Neural cell (in vitro differentiated cells): ENCODE results near the gene NCLN. TPM values are rescaled to one million over a fixed set of nuclear protein-coding genes. Genes with fewer than 3 reads are reported as not detected.

Source experiments
- H2AFZ ChIP-seq: fragments of 200-600, 300-800 bp; sonication (generic), shearing (Covaris generic); 2 replicates; pipeline ENCODE4 v1.6.0; 2014; ENCODE audit warnings: low read depth, mild to moderate bottlenecking, antibody characterized with exemption, low read length, moderate library complexity
- H3F3A ChIP-seq: fragments of 200-600 bp; shearing (Covaris generic); 2 replicates; pipeline ENCODE4 v1.6.1; 2016; ENCODE audit warnings: mild to moderate bottlenecking, moderate library complexity, mixed read lengths, antibody characterized with exemption, low read length; ENCODE audit not compliant: insufficient read depth, poor library complexity, severe bottlenecking
- H3K27ac ChIP-seq: fragments of 200-600, 300-800 bp; sonication (generic), shearing (Covaris generic); 2 replicates; pipeline ENCODE4 v1.5.1; 2014; ENCODE audit warnings: mild to moderate bottlenecking, low read length, moderate library complexity
- H3K27me3 ChIP-seq: fragments of 300-800, 200-600 bp; sonication (generic), shearing (Covaris generic); 2 replicates; pipeline ENCODE4 v1.6.0; 2014; ENCODE audit warnings: mild to moderate bottlenecking, low read depth, low read length, moderate library complexity; ENCODE audit not compliant: insufficient read depth
- H3K36me3 ChIP-seq: fragments of 300-800, 200-600 bp; sonication (generic), shearing (Covaris generic); 2 replicates; pipeline ENCODE4 v1.5.1; 2014; ENCODE audit warnings: mild to moderate bottlenecking, antibody characterized with exemption, low read length, moderate library complexity; ENCODE audit not compliant: insufficient read depth
- H3K4me2 ChIP-seq: fragments of 300-800, 200-600 bp; sonication (generic), shearing (Covaris generic); 2 replicates; pipeline ENCODE4 v1.6.0; 2014; ENCODE audit warnings: mild to moderate bottlenecking, low read length
- H3K4me3 ChIP-seq: fragments of 300-800, 200-600 bp; sonication (generic), shearing (Covaris generic); 2 replicates; pipeline ENCODE4 v1.5.1; 2014; ENCODE audit warnings: mild to moderate bottlenecking, low read length, moderate library complexity
- H3K79me2 ChIP-seq: fragments of 200-600 bp; shearing (Covaris generic); replicated peaks from 2 replicates; pipeline ENCODE4 v1.6.0; 2014; ENCODE audit warnings: mild to moderate bottlenecking, low read length, moderate library complexity; ENCODE audit not compliant: insufficient read depth
- H3K9ac ChIP-seq: fragments of 300-800, 200-600 bp; sonication (generic), shearing (Covaris generic); 2 replicates; pipeline ENCODE4 v1.6.1; 2016; ENCODE audit warnings: mild to moderate bottlenecking, low read length, mixed read lengths
- H3K9me2 ChIP-seq: fragments of 200-600 bp; shearing (Covaris generic); 2 replicates; pipeline ENCODE4 v1.6.1; 2016; ENCODE audit warnings: mild to moderate bottlenecking, low read length, mixed read lengths; ENCODE audit not compliant: insufficient read depth
- H3K9me3 ChIP-seq: fragments of 200-600, 300-800 bp; sonication (generic), shearing (Covaris generic); 2 replicates; pipeline ENCODE4 v1.6.1; 2016; ENCODE audit warnings: mild to moderate bottlenecking, mixed run types, low read length, moderate library complexity, mixed read lengths
- H4K20me1 ChIP-seq: fragments of 200-600 bp; shearing (Covaris generic); 2 replicates; pipeline ENCODE4 v1.6.1; 2016; ENCODE audit warnings: mild to moderate bottlenecking, mixed run types; ENCODE audit not compliant: insufficient read depth
- EP300 ChIP-seq: fragments of 450-650 bp; conservative IDR thresholded peaks from 2 replicates; pipeline ENCODE4 v1.6.1; 2014; ENCODE audit warnings: antibody characterized with exemption, mild to moderate bottlenecking, moderate library complexity; ENCODE audit not compliant: poor library complexity, severe bottlenecking
- EZH2 ChIP-seq: fragments of 200-600, 300-800 bp; shearing (Covaris generic), sonication (generic); IDR thresholded peaks from 2 replicates; pipeline ENCODE4 v1.6.1; 2014; ENCODE audit warnings: antibody characterized with exemption, low read length, borderline replicate concordance, mild to moderate bottlenecking; ENCODE audit not compliant: insufficient read depth, poor library complexity, severe bottlenecking
- MXI1 ChIP-seq: fragments of 450-650 bp; conservative IDR thresholded peaks from 2 replicates; pipeline ENCODE4 v1.6.1; 2014; ENCODE audit warnings: antibody characterized with exemption, mild to moderate bottlenecking; ENCODE audit not compliant: poor library complexity, severe bottlenecking
- POLR2AphosphoS5 ChIP-seq: IDR thresholded peaks from 2 replicates; pipeline ENCODE4 v1.6.1; 2012
- RAD21 ChIP-seq: fragments of 450-650 bp; conservative IDR thresholded peaks from 2 replicates; pipeline ENCODE4 v1.6.1; 2014; ENCODE audit warnings: antibody characterized with exemption, mild to moderate bottlenecking, moderate library complexity
- REST ChIP-seq: IDR thresholded peaks from 2 replicates; pipeline ENCODE4 v1.6.1; 2012; ENCODE audit warnings: borderline replicate concordance
- SMC3 ChIP-seq: fragments of 450-650 bp; conservative IDR thresholded peaks from 2 replicates; pipeline ENCODE4 v1.6.1; 2014; ENCODE audit warnings: antibody characterized with exemption, mild to moderate bottlenecking, moderate library complexity; ENCODE audit not compliant: poor library complexity
- TAF1 ChIP-seq: IDR thresholded peaks from 2 replicates; pipeline ENCODE4 v1.6.1; 2012; ENCODE audit warnings: low read depth
- polyA plus RNA-seq: library from polyadenylated mRNA; depleted of rRNA; stranded (reverse); fragments of >200 nt; gene quantifications from 2 replicates; pipeline ENCODE4 v1.2.3, GENCODE V29; 2014
- TF ChIP-seq, protein P1 (sequence below): fragments of 450-650 bp; IDR thresholded peaks from 2 replicates; pipeline ENCODE4 v1.5.1; 2014; ENCODE audit warnings: antibody characterized with exemption, mild to moderate bottlenecking, moderate library complexity; ENCODE audit not compliant: poor library complexity, severe bottlenecking

The NCLN gene
- polyA plus RNA-seq, 1 donor from 2014 or later: 23.5 TPM

DNA sequence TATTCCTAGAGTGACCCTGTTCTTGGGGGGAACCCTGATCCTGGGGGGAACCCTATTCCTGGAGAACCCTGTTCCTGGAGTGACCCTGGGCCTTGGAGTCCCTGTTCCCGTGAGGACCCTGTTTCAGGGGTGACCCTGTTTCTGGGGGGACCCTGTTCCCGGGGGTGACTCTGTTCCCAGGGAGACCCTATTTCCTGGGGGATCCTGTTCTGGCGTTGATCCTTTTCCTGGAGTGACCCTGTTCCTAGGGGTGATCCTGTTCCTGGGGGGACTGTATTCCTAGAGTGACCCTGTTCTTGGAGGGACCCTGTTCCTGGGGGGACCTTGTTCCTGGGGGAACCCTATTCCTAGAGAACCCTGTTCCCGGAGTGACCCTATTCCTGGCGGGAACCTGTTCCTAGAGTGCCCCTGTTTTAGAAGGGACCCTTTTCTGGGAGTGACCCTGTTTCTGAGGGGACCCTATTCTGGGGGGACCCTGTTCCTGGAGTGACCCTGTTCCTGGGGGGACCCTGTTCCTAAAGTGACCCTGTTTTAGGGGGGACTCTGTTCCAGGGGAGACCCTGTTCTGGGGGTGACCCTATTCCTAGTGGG lies 34.9 kb upstream of the NCLN start:
- Histone ChIP-seq H3K4me3 (no peak overlapping the region), H3K27me3 (no peaks in the 10 kb centered on the region), H4K20me1 (no peaks in the 10 kb centered on the region), H3K27ac (no peak overlapping the region), H3K79me2 (no peaks in the 10 kb centered on the region), H3K4me2 (no peak overlapping the region), H3F3A (no peaks in the 10 kb centered on the region), H3K9me2 (no peaks in the 10 kb centered on the region), H2AFZ (no peak overlapping the region), H3K9me3 (no peaks in the 10 kb centered on the region), H3K9ac (no peak overlapping the region), H3K36me3 (no peaks in the 10 kb centered on the region)
- no peak for TF ChIP-seq RAD21
- TF ChIP-seq MXI1: no peak
- TF ChIP-seq REST: no peak
- TF ChIP-seq, protein P1, sequence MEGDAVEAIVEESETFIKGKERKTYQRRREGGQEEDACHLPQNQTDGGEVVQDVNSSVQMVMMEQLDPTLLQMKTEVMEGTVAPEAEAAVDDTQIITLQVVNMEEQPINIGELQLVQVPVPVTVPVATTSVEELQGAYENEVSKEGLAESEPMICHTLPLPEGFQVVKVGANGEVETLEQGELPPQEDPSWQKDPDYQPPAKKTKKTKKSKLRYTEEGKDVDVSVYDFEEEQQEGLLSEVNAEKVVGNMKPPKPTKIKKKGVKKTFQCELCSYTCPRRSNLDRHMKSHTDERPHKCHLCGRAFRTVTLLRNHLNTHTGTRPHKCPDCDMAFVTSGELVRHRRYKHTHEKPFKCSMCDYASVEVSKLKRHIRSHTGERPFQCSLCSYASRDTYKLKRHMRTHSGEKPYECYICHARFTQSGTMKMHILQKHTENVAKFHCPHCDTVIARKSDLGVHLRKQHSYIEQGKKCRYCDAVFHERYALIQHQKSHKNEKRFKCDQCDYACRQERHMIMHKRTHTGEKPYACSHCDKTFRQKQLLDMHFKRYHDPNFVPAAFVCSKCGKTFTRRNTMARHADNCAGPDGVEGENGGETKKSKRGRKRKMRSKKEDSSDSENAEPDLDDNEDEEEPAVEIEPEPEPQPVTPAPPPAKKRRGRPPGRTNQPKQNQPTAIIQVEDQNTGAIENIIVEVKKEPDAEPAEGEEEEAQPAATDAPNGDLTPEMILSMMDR: no peak
- TF ChIP-seq POLR2AphosphoS5: no peak
- TF ChIP-seq EP300: no peak
- no peak for TF ChIP-seq TAF1
- TF ChIP-seq SMC3: no peak
- no peak for TF ChIP-seq EZH2

DNA sequence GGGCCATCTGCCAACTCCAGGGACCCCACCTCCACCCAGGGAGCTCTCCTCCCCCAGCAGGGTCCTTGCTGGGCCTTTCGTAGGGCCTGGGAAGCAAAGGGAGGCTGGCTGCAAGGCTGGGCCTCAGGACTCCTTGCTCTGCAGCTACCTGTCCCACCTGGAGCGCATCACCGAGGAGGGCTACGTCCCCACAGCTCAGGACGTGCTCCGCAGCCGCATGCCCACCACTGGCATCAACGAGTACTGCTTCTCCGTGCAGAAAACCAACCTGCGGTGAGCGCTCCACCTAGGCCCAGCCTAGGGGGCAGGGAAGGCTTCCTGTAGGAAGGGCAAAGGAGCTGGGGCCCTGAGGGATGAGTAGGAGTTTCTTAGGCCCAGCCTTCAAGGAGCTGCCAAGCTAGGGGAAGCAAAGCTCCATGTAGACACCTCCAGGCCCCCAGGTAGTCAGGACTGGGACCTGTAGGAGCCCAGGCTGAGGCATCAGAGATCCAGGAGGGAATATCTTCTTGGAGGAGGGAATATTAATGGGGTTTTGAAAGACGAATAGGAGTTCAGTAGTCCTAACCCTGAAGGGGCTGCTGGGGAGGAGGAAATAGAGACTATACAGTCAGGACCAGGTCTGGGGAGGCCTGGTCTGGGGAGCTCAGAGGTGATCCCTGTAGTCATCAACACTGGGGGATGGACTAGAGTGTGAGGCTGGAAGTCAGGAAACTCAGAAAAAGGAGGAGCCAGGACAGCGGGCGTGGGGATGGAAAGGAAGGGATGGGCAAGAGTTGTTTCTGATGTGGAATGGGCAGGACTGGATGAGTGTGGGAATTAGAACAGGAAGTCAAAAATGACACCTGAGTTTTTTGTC lies 33.9 kb upstream of the NCLN start:
- Histone ChIP-seq H3K36me3 (no peaks in the 10 kb centered on the region), H3K4me2 (no peak overlapping the region), H3K27me3 (no peaks in the 10 kb centered on the region), H3K9me3 (no peaks in the 10 kb centered on the region), H2AFZ (no peak overlapping the region), H3K9me2 (no peaks in the 10 kb centered on the region), H3K9ac (no peak overlapping the region), H4K20me1 (no peaks in the 10 kb centered on the region), H3F3A (no peaks in the 10 kb centered on the region), H3K27ac (no peak overlapping the region), H3K4me3 (no peak overlapping the region), H3K79me2 (no peaks in the 10 kb centered on the region)
- TF ChIP-seq SMC3: no peak
- no peak for TF ChIP-seq REST
- TF ChIP-seq MXI1: no peak
- TF ChIP-seq TAF1: no peak
- no peak for TF ChIP-seq EP300
- no peak for TF ChIP-seq EZH2
- no peak for TF ChIP-seq RAD21
- TF ChIP-seq, protein P1: no peak
- no peak for TF ChIP-seq POLR2AphosphoS5
